A673 (cell line): Measurements from ENCODE around the gene PAOX. TPM values are rescaled to one million over a fixed set of nuclear protein-coding genes. Genes with fewer than 3 reads are reported as not detected.
"Not testable (repeated sequence)": the region's sequence is repeated elsewhere in the genome, so short reads cannot be mapped to it uniquely, and the experiment has no call there.

Source experiments
- BruUV-seq: library from RNA; stranded (reverse); fragments of 400-500 nt; replicated peaks from 2 replicates; lab custom pipeline; 2021; lab: Mats Ljungman, UMichigan
- CTCF ChIA-PET: fragments of 300-600 bp; sonication (Branson Sonifier 250); formaldehyde crosslinking; loops from one replicate; lab custom pipeline; 2022; ENCODE audit warnings: antibody characterized with exemption; lab: Charles Lee
- POLR2A ChIA-PET: fragments of 300-600 bp; sonication (Branson Sonifier 250); formaldehyde crosslinking; loops from one replicate; lab custom pipeline; 2022; ENCODE audit warnings: antibody characterized with exemption; ENCODE audit not compliant: low non-redundant PET; lab: Charles Lee
- DNase-seq: peaks from one replicate; pipeline ENCODE4 v3.0.0-alpha.2; 2015; ENCODE audit warnings: low spot score
- H3K27ac ChIP-seq: fragments of 200-600 bp; sonication (generic); 2 replicates; pipeline ENCODE4 v1.5.1; 2016; ENCODE audit warnings: mixed run types, low read depth, mild to moderate bottlenecking, mixed read lengths, antibody characterized with exemption, low read length; ENCODE audit not compliant: poor library complexity, severe bottlenecking
- H3K27me3 ChIP-seq: fragments of 200-600 bp; sonication (generic); replicated peaks from 2 replicates; pipeline ENCODE4 v1.6.1; 2017; ENCODE audit warnings: mixed run types, low read depth, mild to moderate bottlenecking, mixed read lengths, antibody characterized with exemption, low read length; ENCODE audit not compliant: insufficient read depth, poor library complexity
- H3K36me3 ChIP-seq: fragments of 200-600 bp; sonication (generic); 2 replicates; pipeline ENCODE4 v1.6.1; 2016; ENCODE audit warnings: mixed run types, mild to moderate bottlenecking, mixed read lengths, antibody characterized with exemption, low read length; ENCODE audit not compliant: insufficient read depth, poor library complexity, severe bottlenecking
- H3K4me1 ChIP-seq: fragments of 200-600 bp; sonication (generic); 2 replicates; pipeline ENCODE4 v1.6.1; 2017; ENCODE audit warnings: mixed run types, mild to moderate bottlenecking, mixed read lengths, antibody characterized with exemption, low read length; ENCODE audit not compliant: insufficient read depth, poor library complexity, severe bottlenecking
- H3K4me3 ChIP-seq: fragments of 200-600 bp; sonication (generic); 2 replicates; pipeline ENCODE4 v1.5.1; 2016; ENCODE audit warnings: low read depth, mixed run types, mild to moderate bottlenecking, mixed read lengths, low read length; ENCODE audit not compliant: poor library complexity, severe bottlenecking
- H3K9me3 ChIP-seq: fragments of 200-600 bp; sonication (generic); 2 replicates; pipeline ENCODE4 v1.6.1; 2016; ENCODE audit warnings: mixed run types, low read depth, mild to moderate bottlenecking, mixed read lengths, antibody characterized with exemption, low read length; ENCODE audit not compliant: poor library complexity, severe bottlenecking
- CTCF ChIP-seq: fragments of 300-800, 200-600 bp; sonication (generic); conservative IDR thresholded peaks from 2 replicates; pipeline ENCODE4 v1.5.1; 2017; ENCODE audit warnings: low read depth, mild to moderate bottlenecking, antibody characterized with exemption, low read length, moderate library complexity, mixed read lengths
- EZH2 ChIP-seq: fragments of 200-600 bp; sonication (generic); IDR thresholded peaks from 2 replicates; pipeline ENCODE4 v1.6.1; 2017; ENCODE audit warnings: borderline replicate concordance, low read depth, mild to moderate bottlenecking, mixed read lengths, antibody characterized with exemption, low read length; ENCODE audit not compliant: poor library complexity, severe bottlenecking
- intact Hi-C: fragments of 100-400 bp; cut with micrococcal nuclease; formaldehyde crosslinking; loops from one replicate; pipeline ENCODE4 v1.10.0; 2022; ENCODE audit not compliant: unreplicated experiment
- total RNA-seq: library from RNA; stranded (reverse); gene quantifications from 2 replicates; pipeline ENCODE4 v1.2.3, GENCODE V29; 2021

Gene PAOX
- total RNA-seq, 1 experiment from 2014 or later: 0.92 TPM

- H3K27ac ChIP-seq: no peak overlapping the region
- peaks cover 29% of the 10 kb centered on the region for H3K9me3 ChIP-seq
- no peaks in the 10 kb centered on the region for H3K4me1 ChIP-seq
- POLR2A ChIA-PET: no interaction called here
- H3K27me3 ChIP-seq: no peaks in the 10 kb centered on the region
- H3K36me3 ChIP-seq: peaks cover 68% of the 10 kb centered on the region
- no peak for DNase-seq
- no peak for TF ChIP-seq EZH2
- no peak for TF ChIP-seq CTCF
- no peak overlapping the region for H3K4me3 ChIP-seq
- no TSS peak for BruUV-seq
- intact Hi-C loops: no loop called here
- CTCF ChIA-PET: no interaction called here
Measured at GRCh38 chr10:133412381-133412711, 33.3 kb downstream of the PAOX start.

- BruUV-seq, DNase-seq, POLR2A ChIA-PET, H3K27me3 ChIP-seq, H3K27ac ChIP-seq, intact Hi-C loops, CTCF ChIA-PET, H3K4me1 ChIP-seq, H3K4me3 ChIP-seq: not testable (repeated sequence)
- Histone ChIP-seq H3K9me3 (peaks cover 29% of the 10 kb centered on the region), H3K36me3 (peaks cover 47% of the 10 kb centered on the region)
Measured at GRCh38 chr10:133414401-133414800, 35.3 kb downstream of the PAOX start.

- TF ChIP-seq CTCF: no peak
- ChIA-PET POLR2A (no interaction called here), CTCF (no interaction called here)
- no TSS peak for BruUV-seq
- intact Hi-C loops: no loop called here
- Histone ChIP-seq H3K36me3 (peaks cover 34% of the 10 kb centered on the region), H3K4me3 (no peak overlapping the region), H3K27me3 (no peaks in the 10 kb centered on the region), H3K4me1 (no peaks in the 10 kb centered on the region), H3K9me3 (peaks cover 18% of the 10 kb centered on the region), H3K27ac (no peak overlapping the region)
- DNase-seq: no peak
Measured at GRCh38 chr10:133415752-133416151, 36.7 kb downstream of the PAOX start.

GRCh38 chr10:133418289-133418993 lies 39.4 kb downstream of the PAOX start:
- CTCF ChIA-PET: no interaction called here
- intact Hi-C loops: no loop called here
- no peaks in the 10 kb centered on the region for H3K4me1 ChIP-seq
- no peak overlapping the region for H3K27ac ChIP-seq
- TF ChIP-seq EZH2: no peak
- no peak for TF ChIP-seq CTCF
- no peaks in the 10 kb centered on the region for H3K9me3 ChIP-seq
- H3K4me3 ChIP-seq: no peak overlapping the region
- peaks cover 7% of the 10 kb centered on the region for H3K36me3 ChIP-seq
- no peaks in the 10 kb centered on the region for H3K27me3 ChIP-seq
- POLR2A ChIA-PET: no interaction called here
- DNase-seq: no peak
- no TSS peak for BruUV-seq
